SU-DHL-6 (cell line): ENCODE measurements around the gene AMHR2.

ENCODE experiments used
- CTCF ChIP-seq: fragments of 200-600 bp; sonication (generic); IDR thresholded peaks from one replicate; pipeline ENCODE4 v1.5.1; 2017; ENCODE audit warnings: antibody characterized with exemption, mild to moderate bottlenecking, low read length, moderate library complexity; ENCODE audit not compliant: insufficient read depth, poor library complexity, severe bottlenecking
- EZH2phosphoT487 ChIP-seq: fragments of 200-600 bp; sonication (generic), shearing (Covaris generic); conservative IDR thresholded peaks from 2 replicates; pipeline ENCODE4 v1.6.1; 2018; ENCODE audit warnings: mild to moderate bottlenecking, antibody characterized with exemption, low read length, moderate library complexity, mixed read lengths

GRCh38 chr12:53456654-53457366 lies 33.2 kb downstream of the AMHR2 start:
- no peak for TF ChIP-seq CTCF
- no peak for TF ChIP-seq EZH2phosphoT487
